NCI-H2227 (cell line): ENCODE results near the gene ROBO2.

Source experiments
- DNase-seq: peaks from one replicate; lab custom pipeline; 2025; ENCODE audit not compliant: unreplicated experiment; lab: John Stamatoyannopoulos, UW

Gene ROBO2

GRCh38 chr3:77467702-77468625 lies 428.1 kb downstream of the ROBO2 start:
- DNase-seq = no peak

- DNase-seq = no peak
Measured at GRCh38 chr3:77468626-77469020, 428.7 kb downstream of the ROBO2 start.

- DNase-seq = no peak
Measured at GRCh38 chr3:77475507-77475906, 435.6 kb downstream of the ROBO2 start.

GRCh38 chr3:77479021-77479420 lies 439.1 kb downstream of the ROBO2 start:
- no peak for DNase-seq

- peak; percentile 1 for DNase-seq
Measured at GRCh38 chr3:77489216-77489615, 449.3 kb downstream of the ROBO2 start.

- no peak for DNase-seq
Measured at GRCh38 chr3:77491961-77492360, 452.1 kb downstream of the ROBO2 start.

- DNase-seq = no peak
Measured at GRCh38 chr3:77500721-77501120, 460.8 kb downstream of the ROBO2 start.

- DNase-seq = no peak
Measured at GRCh38 chr3:77506384-77506783, 466.5 kb downstream of the ROBO2 start.

- DNase-seq = peak; percentile 66
Measured at GRCh38 chr3:77513542-77513941, 473.6 kb downstream of the ROBO2 start.

GRCh38 chr3:77514766-77515165 lies 474.9 kb downstream of the ROBO2 start:
- no peak for DNase-seq

- no peak for DNase-seq
Measured at GRCh38 chr3:77524463-77524862, 484.6 kb downstream of the ROBO2 start.

GRCh38 chr3:77524946-77525682 lies 485.2 kb downstream of the ROBO2 start:
- DNase-seq = no peak

GRCh38 chr3:77526573-77527113 lies 486.7 kb downstream of the ROBO2 start:
- DNase-seq = no peak

GRCh38 chr3:77529522-77529921 lies 489.6 kb downstream of the ROBO2 start:
- DNase-seq = no peak

GRCh38 chr3:77530870-77531269 lies 491.0 kb downstream of the ROBO2 start:
- DNase-seq = no peak

GRCh38 chr3:77535116-77535515 lies 495.2 kb downstream of the ROBO2 start:
- no peak for DNase-seq

GRCh38 chr3:77536038-77536775 lies 496.3 kb downstream of the ROBO2 start:
- DNase-seq = no peak

GRCh38 chr3:77539014-77539413 lies 499.1 kb downstream of the ROBO2 start:
- no peak for DNase-seq

GRCh38 chr3:77539677-77540076 lies 499.8 kb downstream of the ROBO2 start:
- DNase-seq = no peak

GRCh38 chr3:77541203-77541922 lies 501.5 kb downstream of the ROBO2 start:
- no peak for DNase-seq

GRCh38 chr3:77546246-77546645 lies 506.3 kb downstream of the ROBO2 start:
- DNase-seq = no peak
